K562 (cell line): ENCODE measurements around the gene OR2Y1. TPM values are rescaled to one million over a fixed set of nuclear protein-coding genes. Genes with fewer than 3 reads are reported as not detected.

Experiments used
- BCLAF1 ChIP-seq, 2 experiments: fragments of 450-650 bp in 1 of 2; IDR thresholded peaks; 2 replicates each; pipeline ENCODE4 v1.6.1; 2011 to 2017; ENCODE audit warnings: low read depth in 2 of 2, antibody characterized with exemption in 1 of 2, borderline replicate concordance in 1 of 2, low read length in 1 of 2, mild to moderate bottlenecking in 1 of 2, mixed read lengths in 1 of 2; ENCODE audit not compliant: control insufficient read depth in 1 of 2
- BRF1 ChIP-seq: IDR thresholded peaks from 3 replicates; pipeline ENCODE4 v1.6.1; 2011; ENCODE audit warnings: borderline replicate concordance, mild to moderate bottlenecking; ENCODE audit not compliant: insufficient read length; ENCODE audit errors: extremely low read depth
- CTCF ChIP-seq, 3 experiments: IDR thresholded peaks in 2 of 3; conservative IDR thresholded peaks in 1 of 3; 2 replicates each; pipeline ENCODE4 v1.5.1; 2011 to 2012; ENCODE audit warnings: low read length in 3 of 3, mild to moderate bottlenecking in 3 of 3, control low read depth in 2 of 3, improper control_type of control experiment in 1 of 3, inconsistent platforms in 1 of 3, low read depth in 1 of 3, mixed read lengths in 1 of 3, moderate library complexity in 1 of 3; ENCODE audit not compliant: insufficient read depth in 2 of 3
- GABPB2 ChIP-seq: fragments of 250-450 bp; sonication (Bioruptor Pico); conservative IDR thresholded peaks from 2 replicates; pipeline ENCODE4 v1.5.1; 2021; ENCODE audit warnings: mild to moderate bottlenecking
- HIVEP1 ChIP-seq: fragments of 250-450 bp; sonication (Bioruptor Pico); IDR thresholded peaks from 2 replicates; pipeline ENCODE4 v1.4.0; 2020; ENCODE audit warnings: mild to moderate bottlenecking
- IRF2 ChIP-seq: sonication (generic); formaldehyde crosslinking; IDR thresholded peaks from 2 replicates; pipeline ENCODE4 v1.8.1; 2022; ENCODE audit warnings: mild to moderate bottlenecking, missing genetic modification reagents
- MLLT1 ChIP-seq, 2 experiments: fragments of 450-650 bp; IDR thresholded peaks; 2 replicates each; pipeline ENCODE4 v1.6.1; 2016
- PHB ChIP-seq: fragments of 250-450 bp; sonication (Bioruptor Pico); IDR thresholded peaks from 2 replicates; pipeline ENCODE4 v1.5.0; 2021
- POLR2H ChIP-seq: IDR thresholded peaks from 2 replicates; pipeline ENCODE4 v1.6.1; 2016; ENCODE audit warnings: missing genetic modification characterization, low read depth, mild to moderate bottlenecking, control low read depth, missing compliant biosample characterization, moderate library complexity
- SRSF7 ChIP-seq: fragments of 200-400 bp; formaldehyde crosslinking; optimal IDR thresholded peaks from 2 replicates; pipeline ENCODE3; 2017; ENCODE audit warnings: mild to moderate bottlenecking, low read depth, low read length
- ZC3H8 ChIP-seq: fragments of 450-650 bp; IDR thresholded peaks from 2 replicates; pipeline ENCODE4 v1.6.1; 2017
- ZKSCAN3 ChIP-seq: fragments of 250-450 bp; sonication (Bioruptor Pico); IDR thresholded peaks from 2 replicates; pipeline ENCODE4 v1.4.0; 2020
- ZNF280A ChIP-seq: fragments of 450-650 bp; IDR thresholded peaks from 2 replicates; pipeline ENCODE4 v1.6.1; 2018; ENCODE audit warnings: mild to moderate bottlenecking, low read depth; ENCODE audit not compliant: partially characterized antibody
- ZNF431 ChIP-seq: sonication (generic); formaldehyde crosslinking; IDR thresholded peaks from 2 replicates; pipeline ENCODE4 v1.8.0; 2022; ENCODE audit warnings: mild to moderate bottlenecking, missing genetic modification reagents
- ZNF512 ChIP-seq: IDR thresholded peaks from 2 replicates; pipeline ENCODE4 v1.6.1; 2016; ENCODE audit warnings: missing genetic modification characterization, missing compliant biosample characterization
- ZNF766 ChIP-seq: fragments of 200-800 bp; sonication (Bioruptor generic); conservative IDR thresholded peaks from 2 replicates; pipeline ENCODE4 v1.6.1; 2016; ENCODE audit warnings: missing genetic modification characterization, missing compliant biosample characterization
- polyA plus RNA-seq, 8 experiments: library from polyadenylated mRNA; depleted of rRNA in 4 of 8; stranded (reverse) in 5 of 8; unstranded in 3 of 8; fragments of >200 nt; fragmentation: Nextera tagmentation in 2 of 8; fragmentation: Illumina TruSeq in 1 of 8; extraction: Ambion mirVana in 2 of 8; extraction: Trizol in 1 of 8; gene quantifications; 2 replicates each; pipeline versions ENCODE4 v1.2.1 to v1.2.3, GENCODE V29; 2011 to 2014; ENCODE audit warnings: inconsistent platforms in 1 of 8, missing spikeins in 1 of 8
- total RNA-seq, 7 experiments: library from RNA; depleted of rRNA in 6 of 7; stranded (reverse); fragments of >200 nt in 6 of 7; fragmentation: Illumina TruSeq in 2 of 7; extraction: Trizol in 2 of 7; gene quantifications; 2 replicates each; pipeline versions ENCODE4 v1.2.1 to v1.2.3, GENCODE V29; 2011 to 2021; ENCODE audit warnings: low replicate concordance in 1 of 7

OR2Y1 gene
- total and polyA plus RNA-seq, 9 of the 15 experiments (the other 6 are each of a cell fraction or from before 2014, with no cell fraction given), result not detected

GRCh38 chr5:180784497-180785097, 44.7 kb upstream of the OR2Y1 start (continued):
- TF ChIP-seq ZNF512, result 0 out of 2 replicates have a peak, but pooled peaks have one; percentile 31
- TF ChIP-seq CTCF (IDR thresholded peaks at IDR 0.05 in 2 of 3, conservative IDR thresholded peaks at IDR 0.05 in 1 of 3; ENCODE audit: insufficient read depth in 2 of 3, low read depth in 1 of 3, low read length in 3 of 3), result peak; percentile 75 to 83 (median 76)
- no peak for TF ChIP-seq IRF2 (CRISPR knock-in tag)
- TF ChIP-seq BRF1, result no peak
- no peak for TF ChIP-seq ZC3H8
- no peak for TF ChIP-seq SRSF7
- TF ChIP-seq PHB (CRISPR knock-in tag), result no peak
- no peak for TF ChIP-seq HIVEP1 (CRISPR knock-in tag)
- TF ChIP-seq ZNF766 (CRISPR knock-in tag), result no peak
- TF ChIP-seq ZNF431 (CRISPR knock-in tag), result no peak
- TF ChIP-seq POLR2H (tag), result peak; percentile 11; the same call in 1 of the 2 replicates
- TF ChIP-seq ZKSCAN3 (CRISPR knock-in tag), result no peak
- TF ChIP-seq GABPB2 (CRISPR knock-in tag), result no peak
- TF ChIP-seq BCLAF1 (IDR thresholded peaks at IDR 0.05; ENCODE audit: borderline replicate concordance in 1 of 2, control insufficient read depth in 1 of 2, low read depth in 2 of 2, low read length in 1 of 2), result no peak
- TF ChIP-seq MLLT1 (IDR thresholded peaks at IDR 0.05), result peak in 1 of 2 experiments; percentile 13; a peak in 1 of 4 replicates
- TF ChIP-seq ZNF280A, result no peak
